Inflammatory macrophage (primary cell): Measurements from ENCODE around the gene TFDP1.

Source experiments
- DNase-seq, 2 donors: peaks; one replicate each; pipeline ENCODE4 v3.0.0-alpha.2; 2020 to 2022
- total RNA-seq, 18 experiments: gene quantifications; one replicate each; lab custom pipeline; 2026; ENCODE audit warnings: mixed read lengths in 6 of 18, inconsistent platforms in 2 of 18; lab: John Stamatoyannopoulos, UW

The TFDP1 gene
- 32.9 to 71.9 (median 58.0) reads per million in 18 experiments for total RNA-seq

- DNase-seq = peak; percentile 78 to 82
These were observed at the start of gene TFDP1 for GRCh38 chr13:113584205-113584869. TSS of gene TFDP1 (plus strand) at chr13:113584753. CDS start at chr13:113585838, 1,085 bp downstream.

DNA sequence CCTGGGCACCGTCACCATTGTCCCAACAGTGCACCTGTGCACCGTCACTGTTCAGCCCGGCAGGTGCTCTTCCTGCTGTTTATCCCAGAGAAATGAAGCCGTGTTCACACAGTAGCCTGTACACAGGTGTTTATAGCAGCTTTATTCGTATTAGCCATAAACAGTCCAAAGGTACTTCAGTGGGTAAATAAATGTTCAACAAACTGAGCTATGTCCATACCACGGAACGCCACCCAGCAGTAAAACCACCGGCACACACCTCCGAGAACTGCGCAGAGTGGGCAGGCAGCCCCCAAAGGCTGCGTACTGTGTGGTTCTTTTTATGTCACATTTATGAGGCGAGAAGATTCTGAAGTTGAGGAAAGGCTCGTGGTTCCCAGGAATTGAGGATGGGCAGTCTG is 49.2 kb upstream of the TFDP1 start:
- no peak for DNase-seq

DNA sequence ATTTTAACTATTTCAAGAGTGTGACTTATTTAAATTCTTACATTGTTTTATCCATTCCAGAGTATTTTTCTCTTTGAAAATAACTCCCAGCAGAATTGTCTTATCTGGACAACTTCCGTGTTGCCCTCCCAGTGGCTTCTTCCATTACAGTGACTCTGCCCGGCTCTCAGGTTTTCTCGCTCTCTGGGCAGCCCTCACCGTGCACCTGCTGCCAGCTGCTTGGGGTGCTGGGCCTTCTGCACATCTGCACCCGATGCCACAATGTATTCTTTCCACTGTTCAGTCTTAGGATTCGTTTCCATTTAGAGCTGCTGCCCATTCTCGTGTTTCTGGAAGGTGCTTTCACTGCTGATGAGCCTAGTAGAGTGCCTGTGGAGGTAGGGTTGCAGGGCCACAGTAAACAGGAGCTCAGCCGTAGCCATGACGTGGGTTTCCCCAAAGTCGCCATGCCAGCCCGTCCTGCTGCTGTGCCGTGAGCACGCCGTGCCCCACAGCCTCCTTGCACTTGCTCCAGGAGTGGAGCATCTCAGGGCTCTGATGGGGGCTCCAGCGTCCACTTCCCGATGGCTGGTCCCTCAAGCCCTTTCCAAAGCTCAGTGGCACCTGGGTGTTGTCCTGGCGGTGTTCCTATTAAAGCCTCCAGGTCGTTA is 48.0 kb upstream of the TFDP1 start:
- DNase-seq = no peak

DNA sequence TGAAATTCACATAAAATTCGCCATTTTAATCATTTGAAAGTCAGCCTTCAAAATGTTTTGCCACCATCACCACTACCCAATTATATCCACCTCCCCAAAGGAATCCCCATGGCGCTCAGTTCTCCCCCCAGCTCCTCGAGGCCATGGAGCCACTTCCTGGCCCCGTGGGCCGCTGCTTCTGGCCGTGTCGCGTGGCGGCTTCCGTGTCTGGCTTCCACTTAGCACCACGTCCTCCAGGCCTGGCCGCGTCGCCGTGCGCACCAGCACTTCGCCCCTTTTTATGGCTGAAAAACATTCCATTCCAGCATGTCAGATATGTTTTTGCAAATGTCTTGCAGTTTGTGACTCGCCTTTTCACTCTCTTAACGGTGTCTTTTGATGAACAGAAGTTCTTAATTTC is 47.3 kb upstream of the TFDP1 start:
- no peak for DNase-seq

- DNase-seq = no peak
These were observed 46.5 kb upstream of the TFDP1 start for GRCh38 chr13:113537909-113538688.

GRCh38 chr13:113538689-113539058 is 45.9 kb upstream of the TFDP1 start:
- DNase-seq = no peak

GRCh38 chr13:113539176-113539575 is 45.4 kb upstream of the TFDP1 start:
- DNase-seq = no peak

DNA sequence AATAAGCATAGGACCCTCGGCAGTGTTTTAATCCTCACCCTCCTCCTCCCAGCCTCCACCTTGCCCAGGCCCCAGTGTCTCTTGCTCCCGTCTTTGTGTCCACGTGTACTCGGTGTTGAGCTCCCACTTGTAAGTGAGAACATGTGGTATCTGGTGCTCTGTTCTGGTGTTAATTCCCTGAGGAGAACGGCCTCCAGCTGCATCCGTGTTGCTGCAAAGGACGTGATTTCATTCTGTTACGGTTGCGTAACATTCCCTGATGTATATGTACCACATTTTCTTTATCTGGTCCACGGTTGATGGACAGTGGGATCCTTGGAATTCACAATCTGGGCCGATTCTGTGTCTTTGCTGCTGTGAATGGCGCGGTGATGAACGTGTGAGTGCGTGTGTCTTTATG is 44.7 kb upstream of the TFDP1 start:
- no peak for DNase-seq

- no peak for DNase-seq
These were observed 44.0 kb upstream of the TFDP1 start for GRCh38 chr13:113540523-113540922.

DNA sequence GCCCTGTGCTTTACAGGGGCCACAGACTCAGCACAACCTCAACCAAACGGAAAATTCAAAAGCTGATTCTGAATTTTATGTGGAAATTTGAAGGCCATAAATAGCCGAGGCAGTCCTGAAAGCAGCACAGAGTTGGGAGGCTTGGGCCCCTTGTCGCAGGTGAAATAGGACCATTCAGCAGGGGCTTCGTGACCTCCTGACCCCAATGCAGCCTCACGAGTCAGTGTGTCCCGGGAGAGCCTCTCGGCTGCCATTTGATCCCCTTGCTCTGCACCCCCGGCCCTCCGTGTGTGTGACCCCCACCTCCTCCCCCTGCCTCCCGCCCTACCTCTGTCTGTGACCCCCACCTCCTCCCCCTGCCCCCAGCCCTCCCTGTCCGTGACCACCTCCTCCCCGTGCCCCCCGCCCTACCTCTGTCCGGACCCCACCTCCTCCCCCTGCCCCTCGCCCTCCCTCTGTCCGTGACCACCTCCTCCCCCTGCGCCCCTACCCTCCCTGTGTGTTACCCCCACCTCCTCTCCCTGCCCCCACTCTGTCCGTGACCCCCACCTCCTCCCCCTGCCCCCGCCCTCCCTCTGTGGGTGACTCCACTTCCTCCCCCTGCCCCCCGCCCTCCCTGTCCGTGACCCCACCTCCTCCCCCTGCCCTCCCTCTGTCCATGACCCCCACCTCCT is 41.7 kb upstream of the TFDP1 start:
- no peak for DNase-seq

DNA sequence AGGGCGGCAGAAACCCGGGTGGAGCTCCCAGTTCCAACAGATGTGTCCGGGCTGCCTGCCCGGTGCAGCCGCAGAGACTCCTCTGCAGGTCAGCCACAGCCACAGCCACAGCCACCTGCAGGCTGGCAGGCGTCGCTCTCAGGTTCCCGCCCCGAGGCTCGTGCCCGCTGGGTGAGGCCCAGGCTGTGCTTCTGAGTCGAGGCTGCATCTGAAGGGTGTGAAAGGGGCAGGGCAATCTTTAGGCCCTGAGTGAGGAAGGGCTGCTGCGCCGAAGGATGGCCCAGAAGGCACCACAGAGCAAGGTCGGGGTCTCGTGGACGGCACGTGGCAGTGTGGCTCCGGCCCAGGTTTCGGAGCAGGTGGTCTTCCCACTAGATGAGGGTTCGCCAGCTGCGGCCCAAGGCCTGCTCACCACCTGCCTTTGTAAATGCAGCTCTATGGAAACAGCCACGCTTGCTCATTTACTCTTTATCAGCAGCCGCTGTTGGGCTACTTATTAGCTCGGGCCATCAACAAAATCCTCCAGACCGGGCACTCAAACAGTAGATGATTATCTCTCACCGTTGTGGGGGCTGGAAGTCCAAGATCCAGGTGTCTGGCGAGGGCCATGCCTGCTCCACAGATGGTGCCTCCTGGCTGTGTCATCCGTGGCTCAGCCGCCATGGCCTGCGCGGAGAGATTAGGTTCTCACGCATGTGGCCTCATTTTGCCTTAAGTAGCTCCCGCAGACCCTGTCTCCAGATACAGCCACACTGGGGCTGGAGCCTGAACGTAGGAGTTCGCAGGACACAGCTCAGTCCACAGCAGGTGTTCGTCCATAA is 40.3 kb upstream of the TFDP1 start:
- no peak for DNase-seq

DNA sequence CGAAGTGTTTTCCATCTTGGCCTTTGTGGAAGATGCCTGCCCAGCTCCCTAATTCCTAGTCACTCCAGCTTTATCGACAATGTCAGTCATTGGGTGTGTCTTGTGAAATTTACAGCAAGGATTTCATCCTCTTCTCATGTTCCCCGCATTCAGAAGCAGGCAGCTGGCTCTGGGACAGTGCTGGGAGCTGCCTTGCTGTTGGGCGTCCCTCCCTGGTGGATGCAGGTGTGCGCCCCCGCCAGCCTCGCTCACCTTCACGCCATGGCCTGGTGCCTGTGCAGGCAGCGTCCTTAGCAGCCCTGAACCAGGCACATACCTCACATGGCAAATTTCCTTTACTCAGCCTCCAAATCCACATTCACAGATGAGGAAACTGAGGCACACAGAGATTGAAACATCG is 39.7 kb upstream of the TFDP1 start:
- no peak for DNase-seq

GRCh38 chr13:113545455-113545930 is 39.1 kb upstream of the TFDP1 start:
- no peak for DNase-seq

DNA sequence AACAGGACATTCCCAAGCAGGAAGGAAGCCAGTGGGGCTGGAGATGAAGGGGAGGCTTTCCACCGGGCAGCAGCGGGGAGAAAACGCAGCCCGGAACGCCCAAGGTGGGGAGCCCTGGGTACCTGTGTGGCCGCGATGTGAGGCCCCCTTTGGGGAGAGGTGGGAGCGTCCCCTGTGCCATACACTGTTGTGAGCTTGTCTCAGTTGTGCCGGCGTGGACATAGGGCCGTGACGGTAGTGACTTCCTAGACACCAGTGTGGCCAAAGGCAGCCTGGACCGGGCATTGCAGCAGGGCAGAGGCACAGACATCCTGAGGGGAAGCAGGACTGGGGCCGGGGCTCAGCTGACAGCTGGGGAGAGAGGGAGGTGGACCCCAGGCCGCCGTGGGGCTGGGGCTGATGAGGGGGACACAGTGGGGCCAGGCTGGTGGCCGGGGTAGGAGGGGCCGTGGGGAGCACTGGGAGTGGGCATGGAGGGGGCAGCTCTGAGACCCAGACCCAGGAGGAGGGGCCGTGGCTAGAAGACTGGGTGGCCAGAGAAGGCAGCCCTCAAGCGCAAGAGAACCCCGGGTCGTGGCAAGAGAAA is 38.5 kb upstream of the TFDP1 start:
- DNase-seq = no peak

DNA sequence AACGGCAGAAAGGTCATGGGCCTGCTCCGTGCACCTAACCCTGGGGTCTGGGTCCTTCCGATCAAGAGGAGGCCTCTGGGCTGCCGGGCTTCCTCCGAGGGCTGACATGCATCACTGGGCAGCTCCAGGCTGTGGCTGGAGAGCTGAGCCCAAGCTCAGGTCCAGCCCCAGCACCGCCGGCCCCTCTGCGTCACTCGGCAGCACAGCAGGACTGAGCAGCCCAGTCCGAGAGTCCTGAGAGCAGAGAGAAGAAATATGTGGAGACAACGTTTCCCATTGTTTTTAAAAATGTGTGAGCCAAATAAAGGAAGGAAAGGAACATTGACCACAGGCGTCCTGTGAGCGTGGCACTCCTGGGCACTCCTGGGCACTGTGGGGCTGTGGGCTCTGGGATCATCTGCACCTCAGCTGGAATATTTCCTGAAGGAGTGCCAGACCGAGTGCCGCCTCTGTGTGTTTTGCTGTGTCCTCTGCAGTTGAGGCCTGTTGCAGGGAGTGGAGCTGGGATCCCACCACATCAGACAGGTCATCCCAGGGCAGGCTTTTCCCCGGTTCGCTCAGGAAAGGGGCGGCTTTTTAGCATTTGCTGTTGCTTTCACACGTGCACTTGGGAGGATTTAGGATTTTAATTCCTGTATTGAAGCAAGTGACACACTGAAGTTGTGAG is 37.8 kb upstream of the TFDP1 start:
- DNase-seq = no peak

- DNase-seq = no peak
These were observed 37.1 kb upstream of the TFDP1 start for GRCh38 chr13:113547238-113547971.

DNA sequence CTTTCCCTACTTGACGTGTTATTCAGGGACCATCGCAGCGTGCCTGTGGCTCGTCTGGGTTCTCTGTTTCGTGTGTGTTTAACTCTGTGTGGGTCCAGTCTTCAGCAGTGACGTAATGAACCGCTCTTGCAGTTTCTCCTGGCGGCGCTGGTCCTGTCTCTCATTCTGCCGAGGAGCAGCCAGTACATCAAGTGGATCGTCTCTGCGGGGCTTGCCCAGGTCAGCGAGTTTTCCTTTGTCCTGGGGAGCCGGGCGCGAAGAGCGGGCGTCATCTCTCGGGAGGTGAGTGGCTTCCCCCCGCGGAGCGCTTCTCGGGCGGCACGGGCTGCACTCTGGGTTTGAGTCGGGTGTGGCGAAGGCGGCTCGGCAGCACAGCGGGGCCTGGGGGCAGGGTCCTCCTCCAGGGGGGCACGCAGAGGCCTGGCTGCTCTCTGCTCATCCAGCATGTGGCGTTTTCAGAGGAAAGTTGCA is 36.3 kb upstream of the TFDP1 start:
- no peak for DNase-seq

GRCh38 chr13:113548778-113549621 is 35.6 kb upstream of the TFDP1 start:
- DNase-seq = no peak

DNA sequence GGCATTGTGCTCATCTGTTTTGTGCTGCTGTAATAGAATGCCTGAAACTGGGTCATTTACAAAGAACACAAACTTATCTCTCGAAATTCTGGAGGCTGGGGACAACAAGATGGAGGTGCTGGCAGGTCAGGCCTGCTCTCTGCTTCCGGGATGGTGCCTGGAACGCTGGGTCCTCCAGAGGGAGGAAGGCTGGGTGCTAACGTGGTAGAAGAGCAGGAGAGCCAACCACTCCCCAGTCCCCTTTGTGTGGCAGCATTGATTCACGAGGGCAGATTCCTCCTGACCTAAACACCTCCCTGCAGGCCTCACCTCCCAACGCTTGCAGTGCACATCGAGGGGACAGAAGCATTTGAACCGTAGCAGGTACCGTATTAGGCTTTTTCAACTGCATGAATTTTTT is 34.1 kb upstream of the TFDP1 start:
- no peak for DNase-seq
